Measurements from ENCODE around the gene IFNW1.
"Not testable (repeated sequence)": the region's sequence is repeated elsewhere in the genome, so short reads cannot be mapped to it uniquely, and the experiment has no call there.

IFNW1 gene

DNA sequence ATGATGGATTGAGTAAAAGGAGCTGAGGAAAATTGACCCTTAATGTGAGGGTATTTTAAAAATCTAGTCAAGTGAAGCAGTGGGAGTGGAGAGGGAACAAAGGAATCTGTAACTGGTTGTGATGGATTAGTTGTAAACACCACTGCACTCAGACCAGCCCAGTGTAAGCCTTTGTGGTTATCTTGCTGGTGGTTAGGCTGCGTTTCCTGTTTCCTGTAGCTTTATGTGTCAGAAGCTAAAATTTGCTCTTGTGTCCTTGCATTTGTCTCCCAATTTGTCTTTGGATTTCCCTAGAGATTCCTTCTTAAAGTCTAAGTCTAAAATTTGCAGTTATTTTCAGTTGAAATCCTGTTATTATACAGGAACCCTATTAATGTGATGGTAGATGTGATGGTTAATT lies 18.5 kb upstream of the IFNW1 start:
- no peak for TF ChIP-seq ZFX (IDR thresholded peaks at IDR 0.05)
- TF ChIP-seq, protein P1, sequence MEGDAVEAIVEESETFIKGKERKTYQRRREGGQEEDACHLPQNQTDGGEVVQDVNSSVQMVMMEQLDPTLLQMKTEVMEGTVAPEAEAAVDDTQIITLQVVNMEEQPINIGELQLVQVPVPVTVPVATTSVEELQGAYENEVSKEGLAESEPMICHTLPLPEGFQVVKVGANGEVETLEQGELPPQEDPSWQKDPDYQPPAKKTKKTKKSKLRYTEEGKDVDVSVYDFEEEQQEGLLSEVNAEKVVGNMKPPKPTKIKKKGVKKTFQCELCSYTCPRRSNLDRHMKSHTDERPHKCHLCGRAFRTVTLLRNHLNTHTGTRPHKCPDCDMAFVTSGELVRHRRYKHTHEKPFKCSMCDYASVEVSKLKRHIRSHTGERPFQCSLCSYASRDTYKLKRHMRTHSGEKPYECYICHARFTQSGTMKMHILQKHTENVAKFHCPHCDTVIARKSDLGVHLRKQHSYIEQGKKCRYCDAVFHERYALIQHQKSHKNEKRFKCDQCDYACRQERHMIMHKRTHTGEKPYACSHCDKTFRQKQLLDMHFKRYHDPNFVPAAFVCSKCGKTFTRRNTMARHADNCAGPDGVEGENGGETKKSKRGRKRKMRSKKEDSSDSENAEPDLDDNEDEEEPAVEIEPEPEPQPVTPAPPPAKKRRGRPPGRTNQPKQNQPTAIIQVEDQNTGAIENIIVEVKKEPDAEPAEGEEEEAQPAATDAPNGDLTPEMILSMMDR (conservative IDR thresholded peaks at IDR 0.05) = no peak
- H3K27ac ChIP-seq = no peak overlapping the region

DNA sequence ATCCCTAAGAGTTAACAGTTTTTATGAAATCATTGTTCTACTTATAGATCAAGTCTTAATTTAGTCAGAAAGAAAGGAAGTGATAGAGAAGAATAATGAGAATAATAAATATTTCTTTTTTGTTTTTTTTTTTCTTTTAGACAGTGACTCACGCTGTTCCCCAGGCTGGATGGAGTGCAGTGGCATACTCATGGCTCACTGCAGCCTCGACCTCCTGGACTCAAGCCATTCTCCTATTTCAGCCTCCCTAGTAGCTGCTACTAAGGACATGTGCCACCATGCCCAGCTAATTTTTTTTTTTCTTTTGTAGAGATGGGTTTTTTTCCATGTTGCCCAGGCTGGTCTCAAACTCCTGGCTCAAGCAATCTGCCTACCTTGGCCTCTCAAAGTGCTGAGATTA lies 13.9 kb upstream of the IFNW1 start:
- no peak overlapping the region for H3K27ac ChIP-seq
- TF ChIP-seq, protein P1 (conservative IDR thresholded peaks at IDR 0.05) = no peak
- TF ChIP-seq ZFX (IDR thresholded peaks at IDR 0.05) = no peak

DNA sequence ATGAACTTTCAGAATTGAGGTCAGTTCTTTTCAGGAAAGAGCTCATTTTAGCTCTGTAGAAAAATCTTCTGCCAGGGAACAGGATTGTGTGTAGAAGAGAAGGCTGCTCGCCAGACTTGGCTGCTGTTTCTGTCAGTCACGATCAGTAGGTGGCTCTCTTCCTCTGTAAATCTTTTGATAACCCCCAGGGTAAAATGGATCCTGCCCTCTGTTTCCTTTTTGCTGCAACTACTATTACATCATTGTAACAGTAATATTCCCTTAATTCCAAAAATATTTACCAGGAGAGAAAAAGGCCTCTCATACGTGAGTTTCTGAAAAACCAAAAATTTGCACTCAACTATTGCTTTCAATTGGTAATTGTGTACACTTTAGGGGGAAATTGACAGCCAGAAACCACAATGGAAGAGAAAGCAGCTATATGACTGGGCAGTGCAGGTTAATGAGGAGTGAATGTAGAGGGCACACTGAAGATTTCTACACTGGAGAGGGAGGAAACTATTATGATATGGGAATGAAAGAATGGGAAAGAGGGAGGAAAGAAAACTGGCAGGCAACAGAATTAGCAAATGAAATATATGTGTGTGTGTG lies 12.5 kb upstream of the IFNW1 start:
- no peak overlapping the region for H3K27ac ChIP-seq
- TF ChIP-seq, protein P1 (conservative IDR thresholded peaks at IDR 0.05) = peak; percentile 52
- no peak for TF ChIP-seq ZFX (IDR thresholded peaks at IDR 0.05)

DNA sequence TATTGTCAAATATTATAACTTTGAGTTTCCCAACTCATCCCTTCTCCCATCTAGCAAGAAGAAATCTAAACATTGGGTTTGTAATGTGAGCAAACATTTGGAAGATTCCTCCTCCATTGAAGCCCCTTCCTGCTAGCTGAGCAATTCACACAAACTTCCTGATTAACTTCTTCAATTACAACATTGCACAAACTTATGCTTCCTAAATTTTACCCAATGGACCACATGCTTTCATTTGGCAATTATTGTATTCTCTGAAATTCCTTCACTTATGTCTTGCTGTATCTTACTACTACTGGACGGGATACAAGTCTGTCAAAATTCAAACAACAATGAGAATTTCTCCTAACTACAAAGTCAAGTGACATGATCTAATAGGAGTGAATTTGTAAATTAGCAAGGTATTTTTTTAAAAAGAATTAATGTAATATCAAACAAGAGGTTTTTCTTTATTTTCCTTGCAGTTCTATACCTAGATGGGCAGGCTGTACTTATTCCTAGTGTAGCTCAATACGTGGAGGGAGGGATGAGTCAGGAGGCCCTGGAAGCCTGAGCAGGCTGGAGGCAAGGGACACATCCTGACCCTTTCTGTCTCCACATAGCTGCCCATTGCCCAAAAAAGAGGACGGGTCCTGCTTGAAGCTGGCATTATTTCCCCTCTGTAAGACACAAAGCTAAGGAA lies 11.8 kb upstream of the IFNW1 start:
- TF ChIP-seq, protein P1 (conservative IDR thresholded peaks at IDR 0.05) = no peak
- TF ChIP-seq ZFX (IDR thresholded peaks at IDR 0.05) = no peak
- no peak overlapping the region for H3K27ac ChIP-seq

DNA sequence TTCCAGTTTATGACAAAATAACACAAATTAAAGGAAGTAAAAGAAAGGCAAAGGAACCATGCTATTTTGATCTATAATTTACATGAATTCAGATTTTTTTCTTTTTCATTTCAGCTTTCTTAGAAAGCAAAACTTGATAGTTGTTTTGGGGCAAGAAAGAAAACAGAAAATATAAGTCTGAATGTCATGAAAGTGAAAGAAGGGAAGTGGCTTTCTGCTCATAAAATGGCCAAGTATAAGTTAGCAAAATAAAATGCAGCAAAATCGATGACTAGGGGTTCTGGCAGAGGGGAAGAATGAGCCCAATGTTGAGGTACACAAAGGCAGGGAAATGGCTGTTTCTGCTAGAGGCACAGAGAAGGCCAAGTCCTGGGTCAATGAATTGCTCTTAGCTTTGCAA lies 3.0 kb upstream of the IFNW1 start:
- TF ChIP-seq, protein P1 (conservative IDR thresholded peaks at IDR 0.05) = no peak
- TF ChIP-seq ZFX (IDR thresholded peaks at IDR 0.05) = no peak
- no peak overlapping the region for H3K27ac ChIP-seq

DNA sequence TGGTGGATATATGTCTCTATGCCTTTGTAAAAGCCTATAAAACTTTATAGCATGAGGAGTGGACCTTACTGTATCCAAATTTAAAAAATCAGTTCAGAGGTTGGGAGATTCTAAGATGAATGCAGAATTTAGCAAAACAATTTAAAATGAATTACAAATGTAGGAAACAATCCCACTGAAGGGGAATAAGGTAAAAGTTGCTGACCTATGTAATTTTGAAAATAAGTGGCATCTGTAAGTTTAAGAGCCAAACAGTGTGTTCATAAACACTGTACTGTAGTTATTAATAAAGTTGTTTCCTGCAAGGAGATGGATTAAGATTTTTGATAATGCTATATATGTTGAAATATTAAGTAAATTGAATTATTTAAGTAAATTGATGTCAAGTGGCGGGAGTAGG lies 4.6 kb downstream of the IFNW1 start:
- no peak for TF ChIP-seq ZFX (IDR thresholded peaks at IDR 0.05)
- TF ChIP-seq, protein P1 (conservative IDR thresholded peaks at IDR 0.05) = no peak
- no peak overlapping the region for H3K27ac ChIP-seq

DNA sequence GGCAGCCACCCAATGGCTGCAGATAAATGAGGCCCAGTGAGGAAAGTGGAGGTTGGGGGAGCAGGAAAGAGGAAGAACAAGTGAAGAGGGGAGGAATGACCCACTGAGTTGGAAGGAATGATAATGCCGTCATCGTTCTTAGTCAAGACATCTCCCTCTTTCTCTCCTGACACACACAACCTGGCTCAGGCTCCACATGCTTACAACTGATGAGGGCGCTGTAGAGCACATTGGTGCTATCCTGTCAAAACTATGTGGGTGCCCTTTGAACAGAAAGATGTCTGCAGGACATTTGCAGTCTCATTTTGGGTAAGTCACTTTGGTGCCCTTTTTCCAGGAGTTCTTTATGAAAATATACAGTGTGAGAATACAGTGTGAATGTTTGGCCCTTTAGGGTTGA lies 5.9 kb downstream of the IFNW1 start:
- no peak overlapping the region for H3K27ac ChIP-seq
- TF ChIP-seq, protein P1 (conservative IDR thresholded peaks at IDR 0.05) = no peak
- TF ChIP-seq ZFX (IDR thresholded peaks at IDR 0.05) = no peak

DNA sequence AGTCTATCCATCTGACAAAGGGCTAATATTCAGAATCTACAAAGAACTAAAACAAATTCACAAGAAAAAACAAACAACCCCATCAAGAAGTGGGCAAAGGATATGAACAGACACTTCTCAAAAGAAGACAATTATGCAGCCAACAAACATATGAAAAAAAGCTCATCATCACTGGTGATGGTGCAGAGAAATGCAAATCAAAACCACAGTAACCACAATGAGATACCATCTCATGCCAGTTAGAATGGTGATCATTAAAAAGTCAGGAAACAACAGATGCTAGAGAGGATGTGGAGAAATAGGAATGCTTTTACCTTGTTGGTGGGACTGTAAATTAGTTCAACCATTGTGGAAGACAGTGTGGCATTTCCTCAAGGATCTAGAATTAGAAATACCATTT lies 13.4 kb downstream of the IFNW1 start:
- H3K27ac ChIP-seq = not testable (repeated sequence)
